COR-L47 (cell line): ENCODE measurements around the gene UNC93B1.

Experiments
- DNase-seq: peaks from one replicate; lab custom pipeline; 2025; lab: John Stamatoyannopoulos, UW

The UNC93B1 gene

GRCh38 chr11:68022531-68022930 lies 18.6 kb upstream of the UNC93B1 start:
- DNase-seq = no peak

- DNase-seq = no peak
These were observed 17.4 kb upstream of the UNC93B1 start for GRCh38 chr11:68021167-68021787.

GRCh38 chr11:68020575-68020974 lies 16.7 kb upstream of the UNC93B1 start:
- DNase-seq = no peak

GRCh38 chr11:68019486-68019885 lies 15.6 kb upstream of the UNC93B1 start:
- DNase-seq = no peak

GRCh38 chr11:68018730-68019190 lies 14.9 kb upstream of the UNC93B1 start:
- no peak for DNase-seq

- no peak for DNase-seq
These were observed 14.3 kb upstream of the UNC93B1 start for GRCh38 chr11:68017980-68018729.

GRCh38 chr11:68016904-68017817 lies 13.3 kb upstream of the UNC93B1 start:
- DNase-seq = no peak

GRCh38 chr11:68016161-68016903 lies 12.4 kb upstream of the UNC93B1 start:
- no peak for DNase-seq

GRCh38 chr11:68015467-68015866 lies 11.6 kb upstream of the UNC93B1 start:
- DNase-seq = no peak

- DNase-seq = no peak
These were observed 11.1 kb upstream of the UNC93B1 start for GRCh38 chr11:68014947-68015447.

- no peak for DNase-seq
These were observed 10.5 kb upstream of the UNC93B1 start for GRCh38 chr11:68014157-68014946.

- no peak for DNase-seq
These were observed 9.8 kb upstream of the UNC93B1 start for GRCh38 chr11:68013611-68014156.

GRCh38 chr11:68012843-68013610 lies 9.1 kb upstream of the UNC93B1 start:
- DNase-seq = no peak

GRCh38 chr11:68012044-68012842 lies 8.3 kb upstream of the UNC93B1 start:
- no peak for DNase-seq

- no peak for DNase-seq
These were observed 7.4 kb upstream of the UNC93B1 start for GRCh38 chr11:68011051-68011943.

GRCh38 chr11:68010090-68011041 lies 6.5 kb upstream of the UNC93B1 start, which contains the start of gene ALDH3B1:
Gene ALDH3B1, plus strand, starts transcription at chr11:68010327. Its CDS starts 4,971 bp downstream, at chr11:68015298.
- no peak for DNase-seq
